K562 (cell line): Measurements from ENCODE around the gene CAMK2G. TPM values are rescaled to one million over a fixed set of nuclear protein-coding genes. Genes with fewer than 3 reads are reported as not detected.

Source experiments
- ATAC-seq: fragments of 200-7000 bp; cut with Tn5 transposase; 3 replicates; pipeline ENCODE4 v1.9.1; 2020; ENCODE audit warnings: moderate library complexity
- BruUV-seq: library from RNA; stranded (reverse); fragments of 400-500 nt; replicated peaks from 2 replicates; lab custom pipeline; 2021; lab: Mats Ljungman, UMichigan
- CTCF ChIA-PET: fragments of 300-600 bp; formaldehyde crosslinking; extraction: SDS; loops from one replicate; lab custom pipeline; 2021; ENCODE audit warnings: low intra/inter-chr PET ratio; lab: Yijun Ruan, JAX
- POLR2A ChIA-PET: fragments of 300-600, 350-650 bp; sonication (Branson Sonifier 250); formaldehyde crosslinking; extraction: SDS; loops from one replicate; lab custom pipeline; 2021; ENCODE audit warnings: antibody characterized with exemption, inconsistent platforms; lab: Yijun Ruan, JAX
- DNase-seq, 4 experiments: peaks; one replicate each; pipeline versions ENCODE4 v3.0.0 to v3.0.0-alpha.2; 2011 to 2018; ENCODE audit warnings: low spot score in 3 of 4, mixed read lengths in 3 of 4; ENCODE audit errors: extremely low read depth in 1 of 4
- FAIRE-seq: peaks from 2 replicates; lab custom pipeline; 2011; peaks lifted over from hg19 to GRCh38; lab: Jason Lieb, UNC
- H2AFZ ChIP-seq: 2 replicates; pipeline ENCODE4 v1.6.0; 2011; ENCODE audit warnings: low read depth, low read length, control low read depth, inconsistent platforms
- H3K27ac ChIP-seq: fragments of 200-600 bp; 3 replicates; pipeline ENCODE4 v1.8.0; 2011; ENCODE audit warnings: low read depth, mild to moderate bottlenecking, control low read depth, inconsistent platforms, low read length, moderate library complexity, mixed read lengths; ENCODE audit errors: extremely low read depth
- H3K27me3 ChIP-seq, 2 experiments: fragments of 300-600 bp in 1 of 2; 2 replicates in 1 of 2; 3 replicates in 1 of 2; pipeline versions ENCODE4 v1.6.0 to v1.8.0; 2011; ENCODE audit warnings: inconsistent platforms in 2 of 2, low read length in 2 of 2, mild to moderate bottlenecking in 1 of 2, mixed read lengths in 1 of 2, moderate library complexity in 1 of 2; ENCODE audit not compliant: control insufficient read depth in 2 of 2, insufficient read depth in 2 of 2
- H3K36me3 ChIP-seq: fragments of 300-600 bp; 3 replicates; pipeline ENCODE4 v1.8.0; 2011; ENCODE audit warnings: mild to moderate bottlenecking, low read length, inconsistent platforms; ENCODE audit not compliant: control insufficient read depth, insufficient read depth
- H3K4me1 ChIP-seq, 2 experiments: fragments of 200-600 bp in 1 of 2; replicated peaks in 1 of 2; 2 replicates in 1 of 2; 3 replicates in 1 of 2; pipeline versions ENCODE4 v1.5.1 to v1.8.0; 2011; ENCODE audit warnings: inconsistent platforms in 2 of 2, low read length in 2 of 2, mild to moderate bottlenecking in 1 of 2, mixed read lengths in 1 of 2, moderate library complexity in 1 of 2; ENCODE audit not compliant: control insufficient read depth in 2 of 2, insufficient read depth in 2 of 2
- H3K4me2 ChIP-seq: 2 replicates; pipeline ENCODE4 v1.6.1; 2011; ENCODE audit warnings: low read length, control low read depth, inconsistent platforms, mixed read lengths; ENCODE audit not compliant: insufficient read depth
- H3K4me3 ChIP-seq: fragments of 200-600 bp; sonication (generic), shearing (Covaris generic); 2 replicates; pipeline ENCODE4 v1.5.1; 2016; ENCODE audit warnings: control low read depth, inconsistent platforms
- H3K79me2 ChIP-seq: fragments of 200-600 bp; 3 replicates; pipeline ENCODE4 v1.8.0; 2011; ENCODE audit warnings: low read length, inconsistent platforms; ENCODE audit not compliant: control insufficient read depth, insufficient read depth
- H3K9ac ChIP-seq, 2 experiments: 2 replicates each; pipeline versions ENCODE4 v1.6.0 to v1.6.1; 2011; ENCODE audit warnings: low read depth in 2 of 2, low read length in 2 of 2, control low read depth in 1 of 2, inconsistent platforms in 1 of 2, mild to moderate bottlenecking in 1 of 2, mixed read lengths in 1 of 2; ENCODE audit not compliant: insufficient read depth in 1 of 2
- H3K9me1 ChIP-seq: one replicate; pipeline ENCODE4 v1.6.0; 2011; ENCODE audit warnings: inconsistent platforms, mild to moderate bottlenecking, low read length, moderate library complexity; ENCODE audit not compliant: control insufficient read depth, insufficient read depth
- H3K9me3 ChIP-seq: replicated peaks from 2 replicates; pipeline ENCODE4 v1.5.1; 2011; ENCODE audit warnings: low read depth, low read length, inconsistent platforms; ENCODE audit not compliant: control insufficient read depth, insufficient read depth
- H4K20me1 ChIP-seq: replicated peaks from 2 replicates; pipeline ENCODE4 v1.6.1; 2011; ENCODE audit warnings: low read length, inconsistent platforms, mixed read lengths; ENCODE audit not compliant: control insufficient read depth, insufficient read depth
- EHMT2 ChIP-seq: fragments of 450-650 bp; IDR thresholded peaks from 2 replicates; pipeline ENCODE4 v1.6.1; 2018; ENCODE audit warnings: antibody characterized with exemption
- JUND ChIP-seq, 2 experiments: IDR thresholded peaks; 2 replicates in 1 of 2; 3 replicates in 1 of 2; pipeline ENCODE4 v1.6.1; 2011; ENCODE audit warnings: borderline replicate concordance in 2 of 2, low read depth in 2 of 2, low read length in 2 of 2, improper control_type of control experiment in 1 of 2, missing biosample characterization in 1 of 2, missing genetic modification characterization in 1 of 2, missing genetic modification reagents in 1 of 2
- PRMT5 ChIP-seq: sonication (generic); formaldehyde crosslinking; IDR thresholded peaks from 2 replicates; pipeline ENCODE4 v1.5.0; 2020; ENCODE audit warnings: missing genetic modification reagents
- SRF ChIP-seq, 2 experiments: fragments of 250-450, 450-650 bp in 1 of 2; sonication (Bioruptor Pico) in 1 of 2; sonication (generic) in 1 of 2; formaldehyde crosslinking; IDR thresholded peaks; 2 replicates each; pipeline versions ENCODE4 v1.5.0 to v1.5.1; 2020 to 2022; ENCODE audit warnings: mild to moderate bottlenecking in 1 of 2, missing genetic modification reagents in 1 of 2
- WGBS: fragments of 100-300 bp; shearing (Covaris generic); methylation state at CpG from one replicate; pipeline ENCODE4 v1.1.6; 2016; ENCODE audit warnings: low coverage, mixed read lengths; ENCODE audit not compliant: insufficient coverage; ENCODE audit errors: missing lambda C conversion rate; 5-methylcytosine and 5-hydroxymethylcytosine counted together
- in situ Hi-C: fragments of 300-500 bp; cut with MboI; formaldehyde crosslinking; loops from 4 replicates; pipeline ENCODE4 v1.15.0; 2018; ENCODE audit warnings: inconsistent platforms, mixed read lengths
- intact Hi-C: fragments of 100-400 bp; cut with micrococcal nuclease; formaldehyde crosslinking; loops from 2 replicates; pipeline ENCODE4 v1.14.2; 2022
- polyA plus RNA-seq, 8 experiments: library from polyadenylated mRNA; depleted of rRNA in 4 of 8; stranded (reverse) in 5 of 8; unstranded in 3 of 8; fragments of >200 nt; fragmentation: Nextera tagmentation in 2 of 8; fragmentation: Illumina TruSeq in 1 of 8; extraction: Ambion mirVana in 2 of 8; extraction: Trizol in 1 of 8; gene quantifications; 2 replicates each; pipeline versions ENCODE4 v1.2.1 to v1.2.3, GENCODE V29; 2011 to 2014; ENCODE audit warnings: inconsistent platforms in 1 of 8, missing spikeins in 1 of 8
- total RNA-seq, 7 experiments: library from RNA; depleted of rRNA in 6 of 7; stranded (reverse); fragments of >200 nt in 6 of 7; fragmentation: Illumina TruSeq in 2 of 7; extraction: Trizol in 2 of 7; gene quantifications; 2 replicates each; pipeline versions ENCODE4 v1.2.1 to v1.2.3, GENCODE V29; 2011 to 2021; ENCODE audit warnings: low replicate concordance in 1 of 7
- TF ChIP-seq, protein P1 (sequence below), 2 experiments: fragments of 450-650 bp; formaldehyde crosslinking in 1 of 2; IDR thresholded peaks; 2 replicates each; pipeline versions ENCODE4 v1.4.0 to v1.6.1; 2014 to 2020; ENCODE audit warnings: mild to moderate bottlenecking in 2 of 2, borderline replicate concordance in 1 of 2, low read depth in 1 of 2
- TF ChIP-seq, protein P2 (sequence below), 2 experiments: fragments of 450-650 bp; IDR thresholded peaks; 2 replicates each; pipeline ENCODE4 v1.6.1; 2018; ENCODE audit warnings: mild to moderate bottlenecking in 2 of 2, low read depth in 1 of 2; ENCODE audit not compliant: partially characterized antibody in 2 of 2

Gene CAMK2G
- total and polyA plus RNA-seq, 9 of the 15 experiments (the other 6 are each of a cell fraction or from before 2014, with no cell fraction given), result 9.0 to 37.9 (median 32.6) TPM

DNA sequence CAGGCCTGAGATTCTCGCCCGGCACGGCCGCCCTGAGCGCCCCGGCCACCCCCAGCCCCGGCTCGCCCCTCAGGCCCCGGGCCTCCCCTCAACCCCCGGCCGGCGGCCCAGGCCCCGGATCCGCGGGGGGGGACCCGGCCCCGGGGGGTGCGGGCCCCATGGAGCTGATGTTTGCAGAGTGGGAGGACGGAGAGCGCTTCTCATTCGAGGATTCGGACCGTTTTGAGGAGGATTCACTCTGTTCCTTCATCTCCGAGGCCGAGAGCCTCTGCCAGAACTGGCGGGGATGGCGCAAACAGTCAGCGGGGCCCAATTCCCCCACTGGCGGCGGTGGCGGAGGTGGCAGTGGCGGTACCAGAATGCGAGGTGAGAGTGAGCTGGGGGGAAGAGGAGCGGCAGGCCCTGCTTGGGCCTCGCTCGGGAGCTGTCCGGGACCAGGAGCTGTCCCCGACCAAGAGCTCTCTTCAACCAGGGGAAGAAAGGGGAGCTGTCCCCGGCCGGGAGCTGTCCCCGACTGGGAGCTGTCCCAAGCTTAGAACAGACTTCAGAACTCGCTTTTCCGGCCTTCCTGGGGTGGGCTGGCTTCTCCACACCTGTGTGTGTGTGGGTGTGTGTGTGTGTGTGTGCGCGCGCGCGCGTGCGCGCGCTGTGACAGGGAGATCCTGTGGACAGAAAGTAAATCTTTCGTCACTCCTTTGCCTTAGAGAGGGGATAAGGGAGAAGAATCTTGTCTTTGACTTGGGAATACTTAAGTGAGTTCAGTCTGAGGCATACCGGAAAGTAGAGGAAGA lies 88.4 kb downstream of the CAMK2G start:
- peak overlapping the region; percentile 84 for H3K4me2 ChIP-seq
- H3K36me3 ChIP-seq, result peaks cover 29% of the 10 kb centered on the region; the same call in 2 of the 3 replicates
- no peaks in the 10 kb centered on the region for H3K9me3 ChIP-seq
- H3K9me1 ChIP-seq, result no peaks in the 10 kb centered on the region
- peaks cover 55% of the 10 kb centered on the region for H3K79me2 ChIP-seq
- BruUV-seq, result no TSS peak
- DNase-seq, result peak; percentile 59 to 72 (median 62)
- H3K9ac ChIP-seq, result peak overlapping the region; percentile 71 to 96
- FAIRE-seq, result peak; percentile 32
- POLR2A ChIA-PET, result interaction anchor here (0.6 to 6.7 kb wide), 9 partner anchors 9 to 185 kb away, joined by 3 to 61 read pairs (median 4); a partner anchor contains a TSS
- intact Hi-C loops, result loop anchor here (2.0 to 10.0 kb wide), 2 partner anchors 25 to 319 kb away; partner anchors contain the start of gene NDST2
- peaks cover 9 to 27% of the 10 kb centered on the region in 2 experiments; a peak in 4 of 5 replicates for H3K4me1 ChIP-seq
- H3K27ac ChIP-seq, result peak overlapping the region; percentile 76
- ATAC-seq, result peak; percentile 14
- under 1% methylated on average over 29 of the region's 54 CpGs for WGBS
- no peaks in the 10 kb centered on the region; the same call in 1 of the 2 replicates for H4K20me1 ChIP-seq
- CTCF ChIA-PET, result no interaction called here
- H3K27me3 ChIP-seq, result no peaks in the 10 kb centered on the region
- in situ Hi-C loops, result no loop called here
- H3K4me3 ChIP-seq, result peak overlapping the region; percentile 89
- H2AFZ ChIP-seq, result peak overlapping the region; percentile 94
- TF ChIP-seq EHMT2 (peak; percentile 89), SRF (CRISPR knock-in tag; IDR thresholded peaks at IDR 0.05) (peak in 1 of 2 experiments; percentile 62; a peak in 1 of 4 replicates), JUND (IDR thresholded peaks at IDR 0.05; ENCODE audit: borderline replicate concordance, low read depth, low read length) (no peak), JUND (tag; IDR thresholded peaks at IDR 0.05; ENCODE audit: borderline replicate concordance, low read depth, low read length) (no peak), PRMT5 (0 out of 2 replicates have a peak, but pooled peaks have one; percentile 48)
- TF ChIP-seq, protein P1, sequence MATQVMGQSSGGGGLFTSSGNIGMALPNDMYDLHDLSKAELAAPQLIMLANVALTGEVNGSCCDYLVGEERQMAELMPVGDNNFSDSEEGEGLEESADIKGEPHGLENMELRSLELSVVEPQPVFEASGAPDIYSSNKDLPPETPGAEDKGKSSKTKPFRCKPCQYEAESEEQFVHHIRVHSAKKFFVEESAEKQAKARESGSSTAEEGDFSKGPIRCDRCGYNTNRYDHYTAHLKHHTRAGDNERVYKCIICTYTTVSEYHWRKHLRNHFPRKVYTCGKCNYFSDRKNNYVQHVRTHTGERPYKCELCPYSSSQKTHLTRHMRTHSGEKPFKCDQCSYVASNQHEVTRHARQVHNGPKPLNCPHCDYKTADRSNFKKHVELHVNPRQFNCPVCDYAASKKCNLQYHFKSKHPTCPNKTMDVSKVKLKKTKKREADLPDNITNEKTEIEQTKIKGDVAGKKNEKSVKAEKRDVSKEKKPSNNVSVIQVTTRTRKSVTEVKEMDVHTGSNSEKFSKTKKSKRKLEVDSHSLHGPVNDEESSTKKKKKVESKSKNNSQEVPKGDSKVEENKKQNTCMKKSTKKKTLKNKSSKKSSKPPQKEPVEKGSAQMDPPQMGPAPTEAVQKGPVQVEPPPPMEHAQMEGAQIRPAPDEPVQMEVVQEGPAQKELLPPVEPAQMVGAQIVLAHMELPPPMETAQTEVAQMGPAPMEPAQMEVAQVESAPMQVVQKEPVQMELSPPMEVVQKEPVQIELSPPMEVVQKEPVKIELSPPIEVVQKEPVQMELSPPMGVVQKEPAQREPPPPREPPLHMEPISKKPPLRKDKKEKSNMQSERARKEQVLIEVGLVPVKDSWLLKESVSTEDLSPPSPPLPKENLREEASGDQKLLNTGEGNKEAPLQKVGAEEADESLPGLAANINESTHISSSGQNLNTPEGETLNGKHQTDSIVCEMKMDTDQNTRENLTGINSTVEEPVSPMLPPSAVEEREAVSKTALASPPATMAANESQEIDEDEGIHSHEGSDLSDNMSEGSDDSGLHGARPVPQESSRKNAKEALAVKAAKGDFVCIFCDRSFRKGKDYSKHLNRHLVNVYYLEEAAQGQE (IDR thresholded peaks at IDR 0.05; ENCODE audit: borderline replicate concordance), result peak; percentile 97
- TF ChIP-seq, protein P1 (CRISPR knock-in tag; IDR thresholded peaks at IDR 0.05; ENCODE audit: low read depth), result peak; percentile 92
- TF ChIP-seq, protein P2, sequence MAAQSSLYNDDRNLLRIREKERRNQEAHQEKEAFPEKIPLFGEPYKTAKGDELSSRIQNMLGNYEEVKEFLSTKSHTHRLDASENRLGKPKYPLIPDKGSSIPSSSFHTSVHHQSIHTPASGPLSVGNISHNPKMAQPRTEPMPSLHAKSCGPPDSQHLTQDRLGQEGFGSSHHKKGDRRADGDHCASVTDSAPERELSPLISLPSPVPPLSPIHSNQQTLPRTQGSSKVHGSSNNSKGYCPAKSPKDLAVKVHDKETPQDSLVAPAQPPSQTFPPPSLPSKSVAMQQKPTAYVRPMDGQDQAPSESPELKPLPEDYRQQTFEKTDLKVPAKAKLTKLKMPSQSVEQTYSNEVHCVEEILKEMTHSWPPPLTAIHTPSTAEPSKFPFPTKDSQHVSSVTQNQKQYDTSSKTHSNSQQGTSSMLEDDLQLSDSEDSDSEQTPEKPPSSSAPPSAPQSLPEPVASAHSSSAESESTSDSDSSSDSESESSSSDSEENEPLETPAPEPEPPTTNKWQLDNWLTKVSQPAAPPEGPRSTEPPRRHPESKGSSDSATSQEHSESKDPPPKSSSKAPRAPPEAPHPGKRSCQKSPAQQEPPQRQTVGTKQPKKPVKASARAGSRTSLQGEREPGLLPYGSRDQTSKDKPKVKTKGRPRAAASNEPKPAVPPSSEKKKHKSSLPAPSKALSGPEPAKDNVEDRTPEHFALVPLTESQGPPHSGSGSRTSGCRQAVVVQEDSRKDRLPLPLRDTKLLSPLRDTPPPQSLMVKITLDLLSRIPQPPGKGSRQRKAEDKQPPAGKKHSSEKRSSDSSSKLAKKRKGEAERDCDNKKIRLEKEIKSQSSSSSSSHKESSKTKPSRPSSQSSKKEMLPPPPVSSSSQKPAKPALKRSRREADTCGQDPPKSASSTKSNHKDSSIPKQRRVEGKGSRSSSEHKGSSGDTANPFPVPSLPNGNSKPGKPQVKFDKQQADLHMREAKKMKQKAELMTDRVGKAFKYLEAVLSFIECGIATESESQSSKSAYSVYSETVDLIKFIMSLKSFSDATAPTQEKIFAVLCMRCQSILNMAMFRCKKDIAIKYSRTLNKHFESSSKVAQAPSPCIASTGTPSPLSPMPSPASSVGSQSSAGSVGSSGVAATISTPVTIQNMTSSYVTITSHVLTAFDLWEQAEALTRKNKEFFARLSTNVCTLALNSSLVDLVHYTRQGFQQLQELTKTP (IDR thresholded peaks at IDR 0.05; ENCODE audit: low read depth in 1 of 2, partially characterized antibody in 2 of 2), result peak in 1 of 2 experiments; percentile 90
